H54 (cell line): ENCODE data around the gene HNRNPD.
"Not testable (repeated sequence)": the region's sequence is repeated elsewhere in the genome, so short reads cannot be mapped to it uniquely, and the experiment has no call there.

ENCODE experiments used
- DNase-seq: peaks from one replicate; pipeline ENCODE4 v3.0.0; 2011; ENCODE audit warnings: low spot score, mixed read lengths; ENCODE audit not compliant: insufficient read length
- FAIRE-seq: peaks from 3 replicates; lab custom pipeline; 2011; peaks lifted over from hg19 to GRCh38; lab: Jason Lieb, UNC
- POLR2A ChIP-seq: IDR thresholded peaks from 2 replicates; pipeline ENCODE4 v1.6.1; 2011; ENCODE audit warnings: low read depth, mild to moderate bottlenecking, low read length

The HNRNPD gene

DNA sequence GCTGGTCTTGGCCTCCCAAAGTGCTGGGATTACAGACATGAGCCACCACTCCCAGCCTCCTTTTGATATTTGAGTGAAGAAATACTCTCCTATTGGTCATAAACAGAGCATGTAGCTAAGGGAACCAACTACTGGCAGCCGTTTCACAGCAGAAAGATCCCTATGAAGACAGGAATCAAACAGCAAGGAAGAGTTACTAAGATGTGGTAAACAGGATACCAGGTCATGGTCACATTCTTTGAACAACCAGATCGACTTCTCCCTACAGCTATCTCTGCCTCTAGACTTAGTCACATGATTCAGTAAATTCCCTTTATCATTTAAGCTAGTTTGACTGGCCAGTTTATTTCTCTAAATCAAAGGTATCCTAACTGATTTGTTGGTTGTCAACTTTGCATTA lies 9.0 kb upstream of the HNRNPD start:
- no peak for DNase-seq
- TF ChIP-seq POLR2A, result no peak
- FAIRE-seq, result no peak

DNA sequence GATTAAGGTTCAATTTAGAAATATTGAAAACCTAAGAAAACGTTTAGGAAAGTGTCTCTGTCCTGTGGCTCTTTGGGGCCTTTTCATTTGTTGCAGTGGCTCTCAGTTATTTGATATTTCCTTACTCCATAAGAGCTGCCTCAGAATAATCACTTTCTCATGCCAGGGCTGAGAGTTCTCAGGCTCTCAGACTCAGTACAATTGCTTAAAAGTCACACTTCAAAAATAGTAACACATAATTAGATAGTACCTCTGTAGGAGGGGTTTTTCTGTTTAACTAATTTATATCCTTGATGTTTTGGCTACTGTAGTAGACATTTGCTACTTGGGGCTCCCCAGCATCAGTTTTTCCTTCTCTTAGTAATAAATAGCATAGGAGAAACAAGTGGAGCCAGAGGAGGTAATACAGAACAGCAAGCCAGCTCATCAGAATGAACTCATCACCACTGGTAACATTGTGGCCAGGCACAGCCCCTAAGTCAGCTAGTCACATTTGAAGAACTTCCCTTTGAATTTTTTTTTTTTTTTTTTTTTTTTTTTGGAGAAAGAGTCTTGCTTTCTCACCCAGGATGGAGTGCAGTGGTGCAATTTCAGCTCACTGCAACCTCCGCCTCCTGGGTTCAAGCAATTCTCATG lies 8.0 kb upstream of the HNRNPD start:
- no peak for DNase-seq
- FAIRE-seq, result no peak
- no peak for TF ChIP-seq POLR2A

DNA sequence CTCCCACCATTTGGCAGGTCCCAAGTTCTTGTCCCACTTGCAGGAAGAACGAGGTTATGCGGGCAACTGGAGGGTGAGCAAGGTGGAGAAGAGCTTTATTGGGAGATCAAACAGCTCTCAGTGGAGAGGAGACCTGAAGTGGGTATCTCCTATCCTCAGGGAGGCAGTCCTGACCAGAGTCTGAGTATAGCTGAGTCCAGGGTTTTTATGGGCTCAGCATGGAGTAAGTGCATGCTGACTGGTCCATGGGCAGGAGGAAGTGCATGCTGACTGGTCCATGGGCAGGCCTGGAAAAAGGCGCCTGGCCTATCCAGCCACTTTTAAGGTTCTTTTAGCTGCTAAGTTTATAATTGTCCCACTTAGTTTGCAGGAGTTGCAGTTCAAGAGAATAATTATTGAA lies 7.4 kb upstream of the HNRNPD start:
- TF ChIP-seq POLR2A, result no peak
- DNase-seq, result no peak
- FAIRE-seq, result no peak

DNA sequence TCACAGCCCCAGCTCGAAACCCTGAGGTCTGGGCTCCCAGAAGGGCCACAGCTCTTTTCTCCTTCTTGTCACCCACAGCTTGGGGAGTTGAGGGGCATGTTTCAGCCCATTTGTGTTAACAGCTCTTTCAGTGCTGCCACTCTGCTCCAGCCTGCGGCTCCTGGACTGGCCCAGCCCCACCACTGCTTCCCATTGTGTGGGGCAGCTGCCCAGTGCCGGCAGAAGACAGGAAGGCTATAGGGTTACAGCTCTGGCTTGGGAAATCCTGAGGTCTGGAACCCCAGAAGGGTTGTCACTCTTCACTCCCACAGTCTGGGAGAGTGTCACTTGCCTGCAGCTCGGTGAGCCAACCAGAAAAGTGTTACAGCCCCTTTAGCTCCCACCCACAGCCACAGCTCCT lies 7.0 kb upstream of the HNRNPD start:
- FAIRE-seq, result no peak

DNA sequence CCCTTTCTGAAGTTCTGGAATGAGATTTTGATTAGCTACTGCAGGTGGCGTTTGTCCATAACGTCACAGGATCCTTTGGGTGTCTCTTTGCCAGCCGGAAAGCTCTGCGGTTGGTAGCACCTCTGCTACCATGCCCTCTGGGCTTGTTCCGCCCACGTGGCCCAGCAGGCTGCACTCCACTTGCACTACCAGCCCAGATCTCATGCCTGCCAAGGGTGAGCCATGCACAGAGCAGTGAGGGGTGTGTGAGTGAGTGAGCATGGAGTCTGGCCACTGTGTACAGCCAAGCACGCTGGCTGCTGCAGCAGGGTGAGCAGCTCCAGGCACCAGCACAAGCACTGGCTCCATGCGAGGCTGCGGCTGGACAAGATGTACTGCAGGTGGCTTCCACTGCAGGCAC lies 6.6 kb upstream of the HNRNPD start:
- TF ChIP-seq POLR2A, result no peak
- DNase-seq, result no peak
- no peak for FAIRE-seq

More for the DNA sequence above, 7.0 kb upstream of the HNRNPD start:
- no peak for TF ChIP-seq POLR2A
- no peak for DNase-seq

DNA sequence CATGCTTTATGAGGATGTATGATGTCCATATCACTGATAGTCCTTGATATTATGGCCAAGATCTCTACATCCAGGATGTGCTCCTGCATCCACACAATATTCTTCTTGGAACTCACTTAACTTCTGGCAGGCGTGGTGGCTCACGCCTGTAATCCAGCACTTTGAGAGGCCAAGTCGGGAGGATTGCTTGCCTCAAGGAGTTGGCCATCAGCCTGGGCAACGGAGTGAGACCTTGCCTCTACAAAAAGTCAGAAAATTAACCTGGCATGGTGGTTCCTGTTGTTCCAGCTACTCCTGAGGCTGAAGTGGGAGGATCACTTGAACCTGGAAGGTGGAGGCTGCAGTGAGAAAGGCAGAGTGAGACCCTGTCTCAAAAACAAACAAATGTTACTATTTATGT lies 2.3 kb upstream of the HNRNPD start:
- FAIRE-seq, result no peak
- DNase-seq, result no peak
- no peak for TF ChIP-seq POLR2A

DNA sequence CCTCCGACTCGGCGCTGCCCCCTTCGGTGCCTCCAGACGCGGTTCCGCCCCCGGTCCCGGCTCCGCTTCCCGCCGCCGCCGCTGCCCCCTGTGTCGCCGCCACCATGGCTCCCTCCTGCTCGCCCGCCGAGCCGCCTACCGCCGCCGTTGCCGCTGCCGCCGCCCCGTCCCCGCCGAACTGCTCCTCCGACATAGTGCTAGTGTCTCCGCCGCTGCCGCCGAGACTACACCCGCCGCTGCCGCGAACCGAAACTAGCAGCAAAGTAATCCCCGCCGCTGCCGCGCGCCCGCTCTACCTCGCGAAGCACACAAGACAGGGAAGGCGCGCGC lies 340 bp downstream of the HNRNPD start:
- FAIRE-seq, result no peak
- TF ChIP-seq POLR2A, result no peak
- no peak for DNase-seq

DNA sequence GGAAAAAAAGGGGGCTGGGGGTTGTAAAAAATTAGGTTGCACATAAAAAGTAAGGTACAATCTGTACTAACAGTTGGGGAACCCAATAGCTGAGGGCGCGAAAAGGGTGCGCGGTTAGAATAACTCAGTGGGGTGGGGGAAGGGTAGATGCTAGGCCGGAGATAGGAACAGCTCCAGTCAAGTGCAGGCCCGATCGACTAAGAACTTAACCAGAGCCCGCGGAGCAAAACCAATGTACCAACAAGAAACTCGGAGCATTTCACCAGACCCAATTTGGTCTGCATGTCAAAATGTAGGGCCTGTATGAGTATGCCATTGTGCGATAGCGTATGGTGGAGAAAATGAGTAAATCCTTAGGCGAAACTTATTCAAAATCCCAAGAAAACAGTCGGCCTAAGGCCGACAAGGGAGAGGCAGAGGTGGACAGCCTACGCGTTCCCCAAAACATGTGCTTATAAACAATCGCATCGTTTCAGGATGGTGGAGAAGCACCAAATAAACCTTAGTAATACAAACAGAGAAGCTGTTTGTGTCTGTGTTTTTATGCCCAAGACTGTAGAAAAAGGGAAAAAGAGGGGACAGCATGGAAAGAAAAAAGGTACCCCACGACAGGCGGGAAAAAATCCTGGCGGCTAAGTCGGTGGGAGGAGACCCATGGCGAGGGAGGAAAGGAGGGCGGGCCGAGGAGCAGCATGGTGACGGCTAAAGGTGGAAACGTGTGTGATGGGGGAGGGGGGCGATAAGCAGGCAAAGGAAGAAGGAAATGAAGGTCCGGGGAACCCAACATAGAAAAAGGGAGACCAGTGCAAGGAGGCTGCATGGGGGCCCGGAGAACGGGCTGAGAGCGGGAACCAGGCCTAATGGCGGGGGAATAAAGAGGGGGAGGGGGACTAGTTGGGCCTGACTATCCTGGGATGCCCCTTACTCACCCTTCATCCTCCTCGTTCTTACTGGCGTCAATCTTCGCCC lies 990 bp downstream of the HNRNPD start:
- 0 out of 2 replicates have a peak, but pooled peaks have one; percentile 11 for TF ChIP-seq POLR2A
- DNase-seq (peak; percentile 40), FAIRE-seq (peak; percentile 6)

DNA sequence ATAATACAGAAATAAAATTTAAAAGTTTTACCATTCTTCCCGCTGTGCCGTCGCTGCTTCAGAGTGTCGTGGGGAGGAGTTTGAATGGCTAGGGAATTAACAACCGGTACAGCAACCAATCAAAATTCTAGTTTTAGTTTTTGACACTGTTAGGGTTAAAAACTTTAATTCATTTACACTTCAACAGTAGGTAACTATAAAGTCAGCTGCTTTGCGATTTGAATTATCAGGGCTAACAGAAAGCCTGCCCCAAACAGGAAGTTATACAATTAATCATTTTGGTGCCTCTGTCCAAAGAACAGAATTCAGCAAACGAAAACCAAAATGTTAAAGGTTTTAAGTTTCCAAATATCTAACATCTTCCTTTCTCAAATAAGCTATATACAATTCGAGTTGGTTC lies 2.3 kb downstream of the HNRNPD start:
- no peak for TF ChIP-seq POLR2A
- no peak for FAIRE-seq
- no peak for DNase-seq

DNA sequence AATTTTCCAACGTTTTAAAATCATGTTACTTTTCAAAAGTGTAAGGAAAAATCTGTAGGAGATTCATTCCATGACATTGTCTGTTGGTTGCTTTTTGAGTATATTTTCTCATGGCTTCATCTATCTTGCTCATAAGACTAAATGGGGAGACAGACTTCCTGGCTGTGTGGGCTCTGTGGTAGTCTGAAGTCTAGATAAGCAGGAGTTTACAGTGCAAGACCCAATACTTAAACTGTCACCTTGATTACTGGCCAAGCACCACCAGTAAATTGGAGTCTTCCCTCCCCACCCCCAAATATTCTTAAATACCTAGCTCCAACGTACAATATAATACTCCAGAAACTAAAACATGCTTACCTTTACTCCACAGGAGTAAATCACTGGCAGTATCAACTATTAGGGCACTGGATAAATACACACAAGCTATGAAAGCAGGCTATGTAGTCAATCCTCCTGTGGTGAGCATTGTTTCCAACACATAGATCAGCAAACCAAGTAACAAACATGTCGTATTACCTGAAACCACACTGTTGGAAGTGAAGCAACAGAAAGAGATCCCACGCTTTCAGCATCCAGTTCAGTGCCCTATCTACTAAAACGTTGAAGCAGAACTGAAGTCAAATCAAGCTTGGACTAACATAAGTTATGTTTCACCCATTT lies 6.2 kb downstream of the HNRNPD start:
- no peak for TF ChIP-seq POLR2A
- FAIRE-seq (no peak), DNase-seq (no peak)

DNA sequence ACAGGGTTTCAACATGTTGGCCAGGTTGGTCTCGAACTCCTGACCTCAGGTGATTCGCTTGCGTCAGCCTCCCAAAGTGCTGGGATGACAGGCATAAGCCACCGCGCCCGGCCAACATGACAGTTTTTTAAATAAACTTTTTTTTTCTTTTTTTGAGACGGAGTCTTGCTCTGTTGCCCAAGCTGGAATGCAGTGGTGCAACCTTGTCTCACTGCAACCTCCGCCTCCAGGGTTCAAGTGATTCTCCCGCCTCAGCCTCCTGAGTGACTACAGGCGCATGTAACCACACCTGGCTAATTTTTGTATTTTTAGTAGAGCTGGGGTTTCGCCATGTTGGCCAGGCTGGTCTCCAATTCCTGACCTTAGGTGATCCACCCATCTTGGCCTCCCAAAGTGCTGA lies 7.4 kb downstream of the HNRNPD start:
- not testable (repeated sequence) for DNase-seq, FAIRE-seq

DNA sequence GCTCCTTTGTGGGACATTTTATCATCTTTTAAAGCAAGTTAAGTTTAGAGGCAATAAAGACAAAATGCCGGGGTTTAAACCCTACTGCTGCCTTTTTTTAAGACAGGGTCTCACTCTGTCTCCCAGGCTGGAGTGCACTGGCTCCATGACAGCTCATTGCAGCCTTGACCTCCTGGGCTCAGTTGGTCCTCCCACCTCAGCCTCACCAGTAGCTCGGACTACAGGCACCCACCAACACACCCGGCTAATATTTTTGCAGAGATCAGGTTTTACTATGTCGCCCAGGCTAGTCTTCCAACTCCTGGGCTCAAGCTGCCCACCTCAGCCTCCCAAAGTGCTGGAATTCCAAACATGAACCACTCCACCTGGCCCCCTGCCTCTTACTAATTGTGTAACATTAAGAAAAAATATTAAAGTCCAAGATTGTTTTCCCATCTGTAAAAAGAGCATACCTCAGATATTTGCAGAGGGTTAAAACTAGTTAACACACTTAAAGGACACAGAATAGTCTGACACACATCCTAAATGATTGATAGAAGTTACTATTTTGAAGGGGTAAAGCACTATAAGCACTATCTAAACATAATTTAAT lies 9.8 kb downstream of the HNRNPD start:
- no peak for TF ChIP-seq POLR2A
- DNase-seq (no peak), FAIRE-seq (no peak)

DNA sequence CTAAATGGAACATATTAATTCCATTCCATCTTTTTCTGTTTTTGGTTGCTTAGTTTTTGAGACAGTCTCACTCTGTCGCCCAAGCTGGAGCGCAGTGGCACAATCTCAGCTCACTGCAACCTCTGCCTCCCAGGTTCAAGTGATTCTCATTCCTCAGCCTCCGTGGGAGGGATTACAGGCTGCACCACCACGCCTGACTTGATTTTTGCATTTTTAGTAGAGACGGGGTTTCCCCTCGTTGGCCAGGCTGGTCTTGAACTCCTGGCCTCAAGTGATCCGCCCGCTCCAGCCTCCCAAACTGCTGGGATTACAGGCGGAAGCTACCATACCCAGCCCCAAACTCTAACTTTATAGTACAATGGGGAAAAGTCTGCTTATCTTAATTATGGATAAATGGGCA lies 11.2 kb downstream of the HNRNPD start:
- DNase-seq, result no peak
- TF ChIP-seq POLR2A, result no peak
- no peak for FAIRE-seq
